SK-MEL-5 (cell line): ENCODE results near the gene SLC12A1. TPM values are rescaled to one million over a fixed set of nuclear protein-coding genes. Genes with fewer than 3 reads are reported as not detected.
A peak's percentile ranks its signal among the peaks of the same experiment; 100 is the strongest.
"Not testable (repeated sequence)": the region's sequence is repeated elsewhere in the genome, so short reads cannot be mapped to it uniquely, and the experiment has no call there.

ENCODE experiments used
- DNase-seq: peaks from one replicate; pipeline ENCODE4 v3.0.0-alpha.2; 2016; ENCODE audit warnings: low read depth, low spot score
- in situ Hi-C: cut with HindIII; loops from 2 replicates; pipeline ENCODE4 v1.10.0; 2016; ENCODE audit warnings: low sequenced_read_pairs, high pct_unique_total_duplicates, low pct_unique_long_range_greater_than_20kb
- total RNA-seq: library from RNA; depleted of rRNA; stranded (reverse); fragments of >200 nt; shearing (Covaris generic); gene quantifications from 2 replicates; pipeline ENCODE4 v1.2.3, GENCODE V29; 2014

The SLC12A1 gene
- total RNA-seq, 1 experiment from 2014 or later = 0.11 TPM

GRCh38 chr15:48285329-48286214, 79.5 kb downstream of the SLC12A1 start:
- in situ Hi-C loops = no loop called here
- peak; percentile 80 for DNase-seq

- in situ Hi-C loops = no loop called here
- DNase-seq = no peak
Observed at GRCh38 chr15:48289628-48290027, 83.5 kb downstream of the SLC12A1 start.

- in situ Hi-C loops = no loop called here
- no peak for DNase-seq
Observed at GRCh38 chr15:48292458-48292857, 86.4 kb downstream of the SLC12A1 start.

GRCh38 chr15:48297668-48298067, 91.6 kb downstream of the SLC12A1 start:
- in situ Hi-C loops = no loop called here
- no peak for DNase-seq

GRCh38 chr15:48298914-48299313, 92.8 kb downstream of the SLC12A1 start:
- DNase-seq = no peak
- in situ Hi-C loops = no loop called here

GRCh38 chr15:48300038-48300437, 93.9 kb downstream of the SLC12A1 start:
- DNase-seq = no peak
- in situ Hi-C loops = no loop called here

- DNase-seq = no peak
- in situ Hi-C loops = no loop called here
Observed at GRCh38 chr15:48304398-48304797, 98.3 kb downstream of the SLC12A1 start.

- no peak for DNase-seq
- in situ Hi-C loops = no loop called here
Observed at GRCh38 chr15:48306639-48307038, 100.5 kb downstream of the SLC12A1 start.

GRCh38 chr15:48307586-48307985, 101.5 kb downstream of the SLC12A1 start:
- in situ Hi-C loops = no loop called here
- DNase-seq = no peak

- in situ Hi-C loops = no loop called here
- DNase-seq = no peak
Observed at GRCh38 chr15:48309740-48310139, 103.6 kb downstream of the SLC12A1 start.

GRCh38 chr15:48313216-48313615, 107.1 kb downstream of the SLC12A1 start:
- no peak for DNase-seq
- in situ Hi-C loops = no loop called here

- in situ Hi-C loops = no loop called here
- DNase-seq = no peak
Observed at GRCh38 chr15:48315041-48315440, 108.9 kb downstream of the SLC12A1 start.

- in situ Hi-C loops = no loop called here
- DNase-seq = no peak
Observed at GRCh38 chr15:48317221-48317620, 111.1 kb downstream of the SLC12A1 start.

- in situ Hi-C loops = no loop called here
- DNase-seq = no peak
Observed at GRCh38 chr15:48318131-48318530, 112.0 kb downstream of the SLC12A1 start.

GRCh38 chr15:48323294-48323693, 117.2 kb downstream of the SLC12A1 start:
- in situ Hi-C loops = no loop called here

GRCh38 chr15:48324949-48325348, 118.8 kb downstream of the SLC12A1 start:
- no peak for DNase-seq
- in situ Hi-C loops = no loop called here

More at GRCh38 chr15:48323294-48323693, 117.2 kb downstream of the SLC12A1 start:
- no peak for DNase-seq

GRCh38 chr15:48325400-48325799, 119.3 kb downstream of the SLC12A1 start:
- in situ Hi-C loops = no loop called here
- no peak for DNase-seq

- DNase-seq, in situ Hi-C loops: not testable (repeated sequence)
Observed at GRCh38 chr15:48326180-48326579, 120.1 kb downstream of the SLC12A1 start.

GRCh38 chr15:48330105-48330785, 124.1 kb downstream of the SLC12A1 start:
- in situ Hi-C loops = no loop called here
- no peak for DNase-seq
